DMS 273 (cell line): ENCODE measurements around the gene PRR3.

Source experiments
- DNase-seq: peaks from one replicate; lab custom pipeline; 2025; ENCODE audit not compliant: unreplicated experiment; lab: John Stamatoyannopoulos, UW

Gene PRR3

GRCh38 chr6:30570263-30570662 lies 13.2 kb downstream of the PRR3 start:
- no peak for DNase-seq

- DNase-seq, result no peak
Measured at GRCh38 chr6:30570740-30571074, 13.6 kb downstream of the PRR3 start.

- DNase-seq, result peak; percentile 99
Measured at GRCh38 chr6:30571075-30571761, 14.1 kb downstream of the PRR3 start, which contains the start of gene ABCF1. Gene ABCF1, plus strand, starts transcription at chr6:30571442. Its CDS starts 46 bp downstream, at chr6:30571488.

- DNase-seq, result no peak
Measured at GRCh38 chr6:30571762-30572082, 14.6 kb downstream of the PRR3 start.

- DNase-seq, result no peak
Measured at GRCh38 chr6:30572148-30572547, 15.1 kb downstream of the PRR3 start.

GRCh38 chr6:30573113-30573512 lies 16.0 kb downstream of the PRR3 start:
- no peak for DNase-seq

GRCh38 chr6:30578051-30578450 lies 21.0 kb downstream of the PRR3 start:
- no peak for DNase-seq

GRCh38 chr6:30583921-30584320 lies 26.8 kb downstream of the PRR3 start:
- no peak for DNase-seq

GRCh38 chr6:30589754-30590358 lies 32.8 kb downstream of the PRR3 start:
- DNase-seq, result no peak

GRCh38 chr6:30590509-30590908 lies 33.4 kb downstream of the PRR3 start:
- no peak for DNase-seq

GRCh38 chr6:30591008-30591407 lies 33.9 kb downstream of the PRR3 start:
- DNase-seq, result no peak

- DNase-seq, result no peak
Measured at GRCh38 chr6:30592287-30592686, 35.2 kb downstream of the PRR3 start.

GRCh38 chr6:30597315-30598144 lies 40.4 kb downstream of the PRR3 start:
- DNase-seq, result peak; percentile 92

GRCh38 chr6:30598912-30599624 lies 42.0 kb downstream of the PRR3 start:
- no peak for DNase-seq

- no peak for DNase-seq
Measured at GRCh38 chr6:30599625-30600324, 42.7 kb downstream of the PRR3 start.

GRCh38 chr6:30600451-30600961 lies 43.4 kb downstream of the PRR3 start:
- DNase-seq, result peak; percentile 41

GRCh38 chr6:30601436-30601814 lies 44.3 kb downstream of the PRR3 start:
- no peak for DNase-seq

GRCh38 chr6:30601815-30602641 lies 44.9 kb downstream of the PRR3 start:
- DNase-seq, result no peak

- no peak for DNase-seq
Measured at GRCh38 chr6:30603961-30604360, 46.9 kb downstream of the PRR3 start.

- no peak for DNase-seq
Measured at GRCh38 chr6:30610065-30610464, 53.0 kb downstream of the PRR3 start.
